GM21360 (cell line): Measurements from ENCODE around the gene KIFAP3.
A peak's percentile ranks its signal among the peaks of the same experiment; 100 is the strongest.
"Not testable (repeated sequence)": the region's sequence is repeated elsewhere in the genome, so short reads cannot be mapped to it uniquely, and the experiment has no call there.

Experiments
- ATAC-seq: cut with Tn5 transposase; IDR thresholded peaks from one replicate; pipeline ENCODE4 v1.9.1; 2021; ENCODE audit warnings: mild to moderate bottlenecking, moderate library complexity; ENCODE audit not compliant: unreplicated experiment

KIFAP3 gene

GRCh38 chr1:170074250-170075157 lies at the start of gene KIFAP3:
TSS of gene KIFAP3 (minus strand) at chr1:170074695. CDS start at chr1:170074467, 228 bp downstream.
- ATAC-seq, result peak; percentile 98

- no peak for ATAC-seq
Measured at GRCh38 chr1:170122366-170122765, 47.9 kb upstream of the KIFAP3 start.

- no peak for ATAC-seq
Measured at GRCh38 chr1:170114906-170115305, 40.4 kb upstream of the KIFAP3 start.

GRCh38 chr1:170113140-170113539 lies 38.6 kb upstream of the KIFAP3 start:
- ATAC-seq, result not testable (repeated sequence)

- ATAC-seq, result no peak
Measured at GRCh38 chr1:170097449-170097948, 23.0 kb upstream of the KIFAP3 start.

- ATAC-seq, result no peak
Measured at GRCh38 chr1:170096806-170097340, 22.4 kb upstream of the KIFAP3 start.

GRCh38 chr1:170095976-170096748 lies 21.7 kb upstream of the KIFAP3 start:
- ATAC-seq, result no peak

GRCh38 chr1:170094697-170095616 lies 20.5 kb upstream of the KIFAP3 start:
- ATAC-seq, result not testable (repeated sequence)

- no peak for ATAC-seq
Measured at GRCh38 chr1:170086399-170087032, 12.0 kb upstream of the KIFAP3 start.

- no peak for ATAC-seq
Measured at GRCh38 chr1:170085091-170085490, 10.6 kb upstream of the KIFAP3 start.

- no peak for ATAC-seq
Measured at GRCh38 chr1:170078610-170079189, 4.2 kb upstream of the KIFAP3 start.

- ATAC-seq, result no peak
Measured at GRCh38 chr1:170077926-170078325, 3.4 kb upstream of the KIFAP3 start.

GRCh38 chr1:170076952-170077351 lies 2.5 kb upstream of the KIFAP3 start:
- not testable (repeated sequence) for ATAC-seq

GRCh38 chr1:170076199-170076598 lies 1.7 kb upstream of the KIFAP3 start:
- no peak for ATAC-seq

GRCh38 chr1:170075186-170075585 lies 691 bp upstream of the KIFAP3 start:
- ATAC-seq, result no peak

- no peak for ATAC-seq
Measured at GRCh38 chr1:170073893-170074249, 624 bp downstream of the KIFAP3 start.

- ATAC-seq, result no peak
Measured at GRCh38 chr1:170071378-170071777, 3.1 kb downstream of the KIFAP3 start.

GRCh38 chr1:170068923-170069322 lies 5.6 kb downstream of the KIFAP3 start:
- ATAC-seq, result no peak

GRCh38 chr1:170067253-170067819 lies 7.2 kb downstream of the KIFAP3 start:
- no peak for ATAC-seq
